ENCODE results near the gene PSD. TPM values are rescaled to one million over a fixed set of nuclear protein-coding genes. Genes with fewer than 3 reads are reported as not detected.

Gene PSD
- total RNA-seq, 1 experiment from 2014 or later: 2.4 TPM

DNA sequence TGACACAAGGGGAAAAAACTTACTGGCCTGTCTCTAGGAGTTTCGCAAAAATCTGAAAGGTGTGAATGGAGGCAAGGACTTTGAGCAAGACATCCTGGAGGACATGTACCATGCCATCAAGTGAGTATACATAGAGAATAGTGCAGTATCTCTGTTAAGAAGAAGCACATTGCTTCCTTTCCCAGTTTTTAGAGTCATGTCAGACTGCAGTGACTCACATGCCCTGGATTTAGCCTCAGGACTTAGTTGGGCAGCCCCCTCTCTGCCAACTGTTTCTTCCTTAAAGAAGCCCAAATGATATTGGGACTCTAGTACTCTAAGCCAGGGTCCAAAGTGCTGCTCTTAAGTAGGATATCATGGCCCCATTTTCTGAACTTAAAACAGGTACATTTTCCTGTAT is 51.1 kb downstream of the PSD start:
- no peak for DNase-seq (ENCODE audit: low read depth, low spot score)
- BruUV-seq (replicated peaks): no TSS peak
- CTCF ChIA-PET: no interaction called here

DNA sequence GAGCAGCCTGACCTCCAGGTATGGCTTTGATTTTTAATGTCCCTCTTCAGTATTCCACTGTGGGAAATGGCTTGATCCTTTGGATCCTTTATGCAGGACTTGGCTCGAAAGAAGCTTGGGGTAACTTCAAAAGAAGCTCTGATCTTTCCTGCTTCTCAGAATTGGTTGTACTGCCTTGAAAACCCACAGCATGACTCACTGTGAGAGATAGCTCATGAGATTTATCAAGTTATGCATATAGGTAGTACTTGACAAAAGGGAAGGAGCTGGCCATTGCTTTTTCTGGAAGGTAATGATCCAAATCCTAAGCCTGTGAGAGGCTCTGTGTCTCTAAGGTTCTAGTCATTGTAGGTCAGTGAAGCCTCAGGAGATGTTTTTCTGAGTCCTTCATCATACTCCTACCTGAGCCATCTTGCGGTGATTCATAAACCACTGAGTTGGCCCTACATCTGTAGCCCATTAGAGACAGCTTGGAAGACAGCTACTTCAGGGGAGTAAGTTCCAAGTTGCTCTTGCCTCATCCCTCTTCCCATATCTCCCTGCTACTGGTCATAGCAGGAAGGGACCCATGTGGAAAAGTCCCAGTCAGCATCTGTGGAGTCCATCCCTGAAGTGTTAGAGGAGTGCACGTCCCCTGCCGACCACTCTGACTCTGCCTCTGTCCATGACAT is 59.7 kb downstream of the PSD start:
- intact Hi-C loops (cut with micrococcal nuclease; ENCODE audit: unreplicated experiment) (no loop called here), in situ Hi-C loops (cut with HindIII; ENCODE audit: low pct_unique_long_range_greater_than_20kb, low sequenced_read_pairs) (loop anchor here (5.0 kb wide), 1 partner anchor 132 kb away; the partner anchor contains the start of gene ELOVL3)
- ATAC-seq: no peak
- no peak for DNase-seq (ENCODE audit: low read depth, low spot score)
- H3K4me3 ChIP-seq (ENCODE audit: low read depth in 2 of 2, low read length in 2 of 2): no peak overlapping the region
- peaks cover 12% of the 10 kb centered on the region; the same call in 1 of the 2 replicates for H3K36me3 ChIP-seq (ENCODE audit: control insufficient read depth, insufficient read depth, low read length)
- H3K4me1 ChIP-seq (ENCODE audit: control insufficient read depth, insufficient read depth, low read length): no peaks in the 10 kb centered on the region
- BruUV-seq (replicated peaks): no TSS peak
- no peaks in the 10 kb centered on the region for H3K27me3 ChIP-seq (ENCODE audit: control insufficient read depth, insufficient read depth, low read length)
- CTCF ChIA-PET: interaction anchor here (0.9 kb wide), 1 partner anchor 13 kb away, joined by 5 read pairs; no protein-coding TSS in a partner anchor
- H3K27ac ChIP-seq (ENCODE audit: low read length): no peak overlapping the region
- no peak for TF ChIP-seq REST (IDR thresholded peaks at IDR 0.05; ENCODE audit: insufficient read depth in 1 of 2, low read depth in 2 of 2, low read length in 1 of 2)
- no peak for TF ChIP-seq CTCF (IDR thresholded peaks at IDR 0.05)
- TF ChIP-seq POLR2AphosphoS5 (IDR thresholded peaks at IDR 0.05; ENCODE audit: low read depth, low read length): no peak
- TF ChIP-seq SIN3A (IDR thresholded peaks at IDR 0.05; ENCODE audit: borderline replicate concordance, insufficient read depth, low read depth, low read length): no peak
- no peak for TF ChIP-seq TCF7L2 (IDR thresholded peaks at IDR 0.05; ENCODE audit: low read depth, low read length)
- POLR2A ChIA-PET: no interaction called here
- no peaks in the 10 kb centered on the region for H3K9me3 ChIP-seq (ENCODE audit: control insufficient read depth, insufficient read depth, low read depth, low read length)

More for the DNA sequence above, 51.1 kb downstream of the PSD start:
- no peak overlapping the region for H3K27ac ChIP-seq (ENCODE audit: low read length)
- no peak overlapping the region for H3K4me3 ChIP-seq (ENCODE audit: low read depth in 2 of 2, low read length in 2 of 2)
- H3K4me1 ChIP-seq (ENCODE audit: control insufficient read depth, insufficient read depth, low read length): no peaks in the 10 kb centered on the region
- H3K27me3 ChIP-seq (ENCODE audit: control insufficient read depth, insufficient read depth, low read length): no peaks in the 10 kb centered on the region
- no peaks in the 10 kb centered on the region for H3K9me3 ChIP-seq (ENCODE audit: control insufficient read depth, insufficient read depth, low read depth, low read length)
- intact Hi-C loops (cut with micrococcal nuclease; ENCODE audit: unreplicated experiment): no loop called here
- no peak for TF ChIP-seq POLR2AphosphoS5 (IDR thresholded peaks at IDR 0.05; ENCODE audit: low read depth, low read length)
- TF ChIP-seq CTCF (IDR thresholded peaks at IDR 0.05): no peak
- TF ChIP-seq SIN3A (IDR thresholded peaks at IDR 0.05; ENCODE audit: borderline replicate concordance, insufficient read depth, low read depth, low read length): no peak
- no peak for TF ChIP-seq REST (IDR thresholded peaks at IDR 0.05; ENCODE audit: insufficient read depth in 1 of 2, low read depth in 2 of 2, low read length in 1 of 2)
- TF ChIP-seq TCF7L2 (IDR thresholded peaks at IDR 0.05; ENCODE audit: low read depth, low read length): no peak
- no peak for ATAC-seq
- peaks cover 23% of the 10 kb centered on the region for H3K36me3 ChIP-seq (ENCODE audit: control insufficient read depth, insufficient read depth, low read length)
- POLR2A ChIA-PET: no interaction called here
- in situ Hi-C loops (cut with HindIII; ENCODE audit: low pct_unique_long_range_greater_than_20kb, low sequenced_read_pairs): no loop called here

Measured in Panc1 (cell line).